ENCODE results near the gene SPATS1.

DNA sequence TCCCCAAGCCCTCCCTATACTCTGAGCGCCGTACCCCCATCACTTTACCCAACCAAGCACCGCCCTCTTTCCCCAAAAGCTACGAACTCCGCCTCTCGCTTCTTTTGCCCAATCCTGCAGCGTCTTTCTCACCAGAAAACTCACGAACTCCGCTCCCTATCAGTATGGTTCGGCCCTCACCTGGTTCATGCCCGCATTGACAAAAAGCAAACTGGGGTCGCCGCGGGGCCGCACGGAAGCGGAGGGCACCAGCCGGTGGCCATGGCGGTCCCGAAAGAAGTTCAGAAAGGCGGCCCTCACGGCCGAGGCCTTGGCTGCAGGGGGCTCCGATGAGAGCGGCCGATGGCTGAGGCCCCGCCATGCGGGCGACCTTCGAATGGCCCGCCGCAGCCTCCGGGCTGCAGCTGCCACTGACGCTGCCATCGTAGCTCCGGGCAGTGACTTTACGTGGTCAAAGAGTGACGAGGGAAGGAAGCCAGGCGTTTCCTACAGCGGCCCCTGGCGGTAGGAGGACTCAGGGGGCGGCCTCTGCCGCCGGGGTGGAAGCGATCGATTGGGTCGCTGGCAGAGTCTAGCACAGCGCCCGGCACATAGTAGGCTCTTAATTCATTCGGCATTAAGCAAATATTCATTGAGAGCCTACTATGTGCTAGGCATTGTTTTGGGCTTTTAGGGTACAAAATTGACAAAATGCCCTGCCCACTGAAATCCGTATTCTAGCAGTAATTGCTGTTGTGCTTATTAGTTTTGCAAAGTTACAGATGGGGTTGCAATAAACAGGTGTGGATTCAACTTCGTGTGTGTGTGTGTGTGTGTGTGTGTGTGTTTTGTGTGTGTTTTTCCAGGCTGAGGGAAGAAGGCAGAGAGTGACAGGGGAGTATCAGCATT is 29.3 kb upstream of the SPATS1 start, which contains the start of gene AARS2:
- TF ChIP-seq, protein P1, sequence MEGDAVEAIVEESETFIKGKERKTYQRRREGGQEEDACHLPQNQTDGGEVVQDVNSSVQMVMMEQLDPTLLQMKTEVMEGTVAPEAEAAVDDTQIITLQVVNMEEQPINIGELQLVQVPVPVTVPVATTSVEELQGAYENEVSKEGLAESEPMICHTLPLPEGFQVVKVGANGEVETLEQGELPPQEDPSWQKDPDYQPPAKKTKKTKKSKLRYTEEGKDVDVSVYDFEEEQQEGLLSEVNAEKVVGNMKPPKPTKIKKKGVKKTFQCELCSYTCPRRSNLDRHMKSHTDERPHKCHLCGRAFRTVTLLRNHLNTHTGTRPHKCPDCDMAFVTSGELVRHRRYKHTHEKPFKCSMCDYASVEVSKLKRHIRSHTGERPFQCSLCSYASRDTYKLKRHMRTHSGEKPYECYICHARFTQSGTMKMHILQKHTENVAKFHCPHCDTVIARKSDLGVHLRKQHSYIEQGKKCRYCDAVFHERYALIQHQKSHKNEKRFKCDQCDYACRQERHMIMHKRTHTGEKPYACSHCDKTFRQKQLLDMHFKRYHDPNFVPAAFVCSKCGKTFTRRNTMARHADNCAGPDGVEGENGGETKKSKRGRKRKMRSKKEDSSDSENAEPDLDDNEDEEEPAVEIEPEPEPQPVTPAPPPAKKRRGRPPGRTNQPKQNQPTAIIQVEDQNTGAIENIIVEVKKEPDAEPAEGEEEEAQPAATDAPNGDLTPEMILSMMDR (IDR thresholded peaks at IDR 0.05): peak; percentile 97
- no peak for TF ChIP-seq EZH2 (IDR thresholded peaks at IDR 0.05; ENCODE audit: borderline replicate concordance, insufficient read depth, low read depth, low read length, poor library complexity, severe bottlenecking)
